GM18861 (cell line): Measurements from ENCODE around the gene NAXE.
"Not testable (repeated sequence)": the region's sequence is repeated elsewhere in the genome, so short reads cannot be mapped to it uniquely, and the experiment has no call there.

Experiments used
- ATAC-seq: cut with Tn5 transposase; IDR thresholded peaks from one replicate; pipeline ENCODE4 v1.9.1; 2021; ENCODE audit not compliant: unreplicated experiment

NAXE gene

DNA sequence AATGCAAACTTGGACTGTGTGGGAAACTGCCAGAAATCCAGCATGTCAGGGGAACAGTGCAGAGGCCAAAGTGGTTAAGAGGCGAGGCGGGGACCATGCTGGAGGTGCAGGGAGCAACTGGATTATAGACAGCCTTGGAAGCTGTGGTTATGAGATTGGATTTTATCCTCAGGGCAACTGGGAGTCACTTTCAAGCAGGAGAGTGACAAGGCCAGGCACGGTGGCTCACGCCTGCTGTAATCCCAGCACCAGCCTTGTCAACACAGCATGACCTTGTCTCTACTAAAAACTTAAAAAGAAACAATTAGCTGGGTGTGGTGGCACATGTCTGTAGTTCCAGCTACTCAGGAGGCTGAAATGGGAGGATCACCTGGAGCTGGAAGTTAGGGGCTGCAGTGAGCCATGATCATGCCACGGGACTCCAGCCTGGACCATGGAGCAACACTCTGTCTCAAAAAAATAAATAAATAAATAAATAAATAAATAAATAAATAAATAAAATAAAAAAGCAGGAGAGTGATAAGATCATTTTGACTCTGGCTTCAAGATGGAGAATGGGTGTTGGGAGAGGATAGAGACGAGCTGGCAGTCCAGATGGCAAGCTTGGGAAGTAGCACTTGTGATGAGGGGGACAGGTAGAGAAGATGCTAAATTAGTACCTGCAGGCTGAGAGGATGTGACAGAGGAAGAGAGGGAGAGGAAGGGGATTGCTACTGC, 31.2 kb downstream of the NAXE start:
- ATAC-seq: no peak

DNA sequence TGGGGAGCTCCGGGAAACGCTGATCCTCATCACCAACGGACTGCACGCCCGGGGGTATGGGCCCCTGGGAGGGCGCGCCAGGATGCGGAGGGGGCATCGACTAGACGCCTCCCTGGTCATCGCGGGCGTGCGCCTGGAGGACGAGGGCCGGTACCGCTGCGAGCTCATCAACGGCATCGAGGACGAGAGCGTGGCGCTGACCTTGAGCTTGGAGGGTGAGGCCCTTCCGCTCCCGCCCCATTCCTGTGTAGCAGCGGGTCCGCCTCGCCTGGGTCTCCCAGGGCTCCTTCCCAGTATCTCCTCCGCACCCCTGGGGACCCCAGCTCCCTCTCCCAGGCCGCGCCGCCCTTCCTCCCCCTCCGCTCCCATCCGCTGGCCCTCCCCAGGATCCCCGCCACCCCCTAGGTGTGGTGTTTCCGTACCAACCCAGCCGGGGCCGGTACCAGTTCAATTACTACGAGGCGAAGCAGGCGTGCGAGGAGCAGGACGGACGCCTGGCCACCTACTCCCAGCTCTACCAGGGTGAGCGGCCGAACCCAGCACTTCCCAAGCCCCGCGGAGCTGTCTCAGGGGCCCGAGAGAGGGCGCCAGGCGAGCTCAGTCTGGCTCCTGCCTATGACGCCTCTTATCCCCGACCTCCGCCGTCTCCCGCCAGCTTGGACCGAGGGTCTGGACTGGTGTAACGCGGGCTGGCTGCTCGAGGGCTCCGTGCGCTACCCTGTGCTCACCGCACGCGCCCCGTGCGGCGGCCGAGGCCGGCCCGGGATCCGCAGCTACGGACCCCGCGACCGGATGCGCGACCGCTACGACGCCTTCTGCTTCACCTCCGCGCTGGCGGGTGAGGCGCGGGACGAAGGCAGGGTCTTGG, 32.6 kb downstream of the NAXE start:
- ATAC-seq: no peak

DNA sequence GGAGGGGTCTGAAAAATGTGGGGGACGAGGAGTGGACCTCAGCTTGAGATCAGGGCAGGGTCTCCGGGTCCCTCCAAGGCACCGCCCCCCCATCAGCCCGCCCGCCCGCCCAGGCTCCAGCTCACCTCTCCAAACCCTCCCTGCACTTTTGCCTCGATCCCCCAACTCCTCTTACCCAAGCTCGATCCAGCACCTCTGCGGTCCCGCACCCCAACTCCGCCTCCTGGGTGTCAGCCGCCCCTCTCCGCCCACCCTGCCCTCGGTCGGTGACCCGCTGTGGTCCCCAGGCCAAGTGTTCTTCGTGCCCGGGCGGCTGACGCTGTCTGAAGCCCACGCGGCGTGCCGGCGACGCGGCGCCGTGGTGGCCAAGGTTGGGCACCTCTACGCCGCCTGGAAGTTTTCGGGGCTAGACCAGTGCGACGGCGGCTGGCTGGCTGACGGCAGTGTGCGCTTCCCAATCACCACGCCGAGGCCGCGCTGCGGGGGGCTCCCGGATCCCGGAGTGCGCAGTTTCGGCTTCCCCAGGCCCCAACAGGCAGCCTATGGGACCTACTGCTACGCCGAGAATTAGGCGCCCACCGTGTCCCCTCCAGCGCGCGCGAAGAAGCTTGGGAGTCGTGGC, 33.3 kb downstream of the NAXE start:
- no peak for ATAC-seq

DNA sequence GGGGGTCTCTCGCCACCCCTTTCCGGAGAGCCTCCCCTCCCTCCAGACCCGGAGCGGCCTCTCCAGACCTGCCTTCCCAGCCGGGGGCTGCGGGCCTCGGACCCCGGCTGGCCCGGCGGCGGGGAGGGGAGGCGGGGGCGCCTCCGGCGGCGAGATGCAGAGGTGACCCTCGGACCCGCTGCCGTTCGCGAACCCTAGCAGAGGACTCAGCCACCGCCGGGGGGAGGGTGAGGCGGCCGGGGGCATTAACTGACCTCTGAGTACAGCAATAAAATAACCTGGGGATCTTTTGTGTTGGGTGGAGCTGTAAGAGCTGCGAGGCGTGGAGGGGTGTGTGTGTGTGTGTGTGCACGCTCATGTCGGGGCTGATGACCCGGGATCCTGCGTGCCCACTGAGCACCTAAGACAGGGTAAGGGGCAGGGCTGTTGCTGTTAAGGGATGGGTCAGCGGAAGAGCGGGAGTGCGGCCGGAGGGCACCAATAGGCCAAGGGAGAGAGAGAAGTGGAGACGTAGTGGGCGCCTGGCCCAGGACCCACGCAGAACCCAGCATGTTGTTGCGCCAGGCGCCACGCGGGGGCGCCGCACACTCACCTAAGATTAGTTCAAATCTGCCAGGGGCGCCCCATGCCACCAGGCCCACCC, 34.0 kb downstream of the NAXE start:
- ATAC-seq: no peak

DNA sequence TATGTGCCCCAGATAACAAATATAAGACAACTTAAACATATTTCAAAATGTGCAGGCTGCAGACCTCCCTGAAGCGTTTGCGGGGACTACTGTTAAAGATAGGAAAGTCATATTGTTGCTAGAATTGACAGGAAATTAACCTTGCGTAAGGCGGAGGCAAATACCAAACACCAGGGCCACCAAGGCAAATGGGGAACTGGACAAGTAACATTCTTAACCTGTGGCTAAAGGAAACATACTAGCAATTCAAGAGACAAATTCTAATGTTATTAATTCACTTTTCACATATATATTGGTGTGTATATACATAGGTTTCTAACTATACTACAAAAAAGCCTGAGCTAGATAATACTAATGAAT, 34.5 kb downstream of the NAXE start:
- ATAC-seq: no peak

DNA sequence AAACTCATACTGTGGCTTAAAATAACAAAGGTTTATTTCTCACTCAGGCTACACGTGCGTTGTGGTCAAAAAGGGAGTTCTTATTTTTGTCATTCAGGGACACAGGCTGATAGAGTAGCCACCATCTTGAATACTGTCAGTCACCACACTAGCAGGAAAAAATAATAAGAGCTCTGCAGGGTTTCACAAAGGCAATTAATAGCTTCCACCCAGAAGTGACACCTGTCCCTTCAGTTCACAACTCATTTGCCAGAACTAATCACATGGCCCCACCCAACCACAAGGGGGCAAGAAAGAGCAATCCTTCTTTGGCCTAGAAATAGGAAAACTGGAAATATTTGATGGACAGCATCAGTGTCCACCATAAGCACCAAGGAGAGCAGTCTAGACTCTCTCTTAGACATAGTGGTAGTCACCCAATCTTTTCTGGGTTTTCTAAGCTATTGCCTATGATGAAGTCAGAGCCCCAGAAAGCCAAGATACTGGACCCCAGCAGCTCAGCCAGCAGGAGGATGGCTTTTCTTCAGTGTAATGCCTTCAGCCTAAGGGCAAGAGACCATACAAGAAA, 35.8 kb downstream of the NAXE start:
- ATAC-seq: no peak

DNA sequence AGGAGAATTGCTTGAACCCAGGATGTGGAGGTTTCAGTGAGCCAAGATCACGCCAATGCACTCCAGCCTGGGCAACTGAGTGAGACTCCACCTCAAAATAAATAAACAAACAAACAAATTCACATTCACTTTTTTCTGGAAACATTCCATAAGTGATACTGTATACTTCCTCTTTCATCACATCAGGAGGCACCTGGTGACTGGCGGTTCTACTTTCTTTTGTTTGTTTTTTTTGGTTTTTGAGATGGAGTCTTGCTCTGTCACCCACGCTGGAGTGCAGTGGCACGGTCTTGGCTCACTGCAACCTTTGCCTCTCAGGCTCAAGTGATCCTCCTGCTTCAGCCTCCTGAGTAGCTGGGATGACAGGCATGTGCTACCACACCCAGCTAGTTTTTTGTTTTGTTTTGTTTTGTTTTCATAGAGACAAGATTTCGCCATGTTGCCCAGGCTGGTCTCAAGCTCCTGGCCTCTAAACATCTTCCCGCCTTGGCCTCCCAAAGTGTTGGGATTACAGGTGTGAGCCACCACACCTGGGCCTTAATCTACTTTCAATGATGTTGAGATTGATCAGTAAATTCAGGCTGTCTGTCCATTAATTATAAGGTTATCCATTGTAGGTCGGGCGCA, 38.4 kb downstream of the NAXE start:
- ATAC-seq: no peak

DNA sequence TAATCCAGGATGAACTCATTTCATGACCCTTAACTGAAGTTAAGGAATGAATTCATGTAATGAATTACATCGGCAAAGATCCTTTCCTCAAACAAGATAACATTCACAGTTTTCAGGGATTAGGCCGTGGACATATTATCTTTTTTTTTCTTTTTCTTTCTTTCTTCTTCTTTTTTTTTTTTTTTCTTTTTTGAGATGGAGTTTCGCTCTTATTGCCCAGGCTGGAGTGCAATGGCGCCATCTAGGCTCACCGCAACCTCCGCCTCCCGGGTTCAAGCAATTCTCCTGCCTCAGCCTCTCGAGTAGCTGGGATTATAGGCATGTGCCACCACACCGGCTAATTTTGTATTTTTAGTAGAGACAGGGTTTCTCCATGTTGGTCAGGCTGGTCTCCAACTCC, 39.6 kb downstream of the NAXE start:
- ATAC-seq: not testable (repeated sequence)

DNA sequence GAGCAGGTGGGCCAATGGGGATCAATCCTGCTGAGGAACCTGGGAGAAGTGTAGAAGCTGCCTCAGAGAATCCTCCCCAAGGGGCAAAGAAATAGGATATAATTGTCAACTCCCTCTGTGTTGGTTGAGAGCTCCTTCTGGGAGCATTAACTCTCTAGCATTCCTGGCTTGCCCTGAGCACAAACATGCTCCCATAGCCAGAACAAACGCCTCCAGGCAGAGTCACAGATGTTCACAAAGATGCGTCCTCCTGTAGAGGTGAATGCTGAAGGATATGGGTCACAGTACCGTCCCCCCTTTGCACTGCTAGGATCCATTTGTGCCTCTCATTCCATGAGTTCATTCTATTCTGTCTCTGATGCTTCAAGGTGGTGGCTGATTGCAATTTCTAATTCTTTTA, 40.8 kb downstream of the NAXE start:
- no peak for ATAC-seq

DNA sequence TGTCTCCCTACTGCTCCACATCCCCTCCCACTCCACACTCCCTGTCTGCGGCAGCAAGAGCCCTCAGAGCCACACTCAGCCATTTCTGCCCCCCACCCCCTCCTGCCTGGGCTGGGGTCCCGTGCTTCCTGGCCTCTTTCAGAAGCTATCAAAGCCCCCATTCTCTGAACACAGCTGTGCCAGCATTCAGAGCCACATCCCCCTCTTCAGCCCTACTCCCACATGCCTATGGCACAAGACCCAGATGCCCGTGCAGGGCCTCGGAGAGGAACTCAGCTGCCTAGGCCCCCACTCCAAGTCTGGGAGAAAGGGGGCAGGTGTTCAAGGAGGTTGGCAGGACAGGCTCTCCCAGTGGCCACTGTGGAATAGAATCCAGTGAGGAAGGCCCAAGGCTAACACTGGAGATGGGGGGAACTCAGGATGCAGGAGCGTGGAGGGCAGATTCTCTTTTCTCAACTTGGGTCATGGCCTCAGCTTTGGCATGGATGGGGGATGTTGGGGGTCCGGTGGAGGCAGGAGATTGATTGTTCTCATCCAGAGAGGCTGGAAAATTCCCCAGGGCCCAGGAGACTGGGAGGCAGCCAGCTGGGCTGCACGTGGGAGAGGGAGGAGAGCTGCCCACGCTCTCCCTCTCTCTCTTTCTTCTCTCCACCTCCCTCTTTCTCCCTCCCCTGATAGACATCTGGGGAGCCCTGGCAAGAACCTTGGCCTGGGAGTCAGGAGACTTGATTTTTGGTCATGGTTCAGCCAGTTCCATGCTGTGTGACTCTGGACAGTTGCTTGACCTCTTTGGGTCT, 46.8 kb downstream of the NAXE start:
- ATAC-seq: no peak

DNA sequence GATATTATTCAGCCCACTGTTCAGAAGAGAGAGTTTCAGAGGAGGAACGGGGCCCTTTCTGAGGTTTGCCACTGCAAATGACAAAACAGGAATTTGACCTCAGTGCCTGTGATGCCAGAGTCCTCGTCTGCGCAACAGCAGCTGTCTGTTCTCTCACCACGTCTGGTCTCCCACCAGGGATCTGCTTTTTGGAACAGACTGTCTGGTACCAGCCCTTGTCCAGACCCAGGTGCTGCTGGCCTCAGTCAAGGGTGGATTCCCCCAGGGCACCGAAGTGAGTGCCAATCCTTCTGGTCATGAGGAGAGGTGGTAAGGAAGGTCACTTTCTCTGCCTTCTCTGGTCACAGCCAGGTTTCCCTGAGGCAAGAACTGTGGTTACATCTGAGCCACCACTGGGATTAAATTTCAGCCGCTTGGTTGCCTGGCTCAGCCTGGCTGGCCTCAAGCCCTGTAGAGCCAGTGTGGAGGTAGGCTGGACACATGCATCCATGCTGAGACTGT, 48.1 kb downstream of the NAXE start:
- no peak for ATAC-seq

DNA sequence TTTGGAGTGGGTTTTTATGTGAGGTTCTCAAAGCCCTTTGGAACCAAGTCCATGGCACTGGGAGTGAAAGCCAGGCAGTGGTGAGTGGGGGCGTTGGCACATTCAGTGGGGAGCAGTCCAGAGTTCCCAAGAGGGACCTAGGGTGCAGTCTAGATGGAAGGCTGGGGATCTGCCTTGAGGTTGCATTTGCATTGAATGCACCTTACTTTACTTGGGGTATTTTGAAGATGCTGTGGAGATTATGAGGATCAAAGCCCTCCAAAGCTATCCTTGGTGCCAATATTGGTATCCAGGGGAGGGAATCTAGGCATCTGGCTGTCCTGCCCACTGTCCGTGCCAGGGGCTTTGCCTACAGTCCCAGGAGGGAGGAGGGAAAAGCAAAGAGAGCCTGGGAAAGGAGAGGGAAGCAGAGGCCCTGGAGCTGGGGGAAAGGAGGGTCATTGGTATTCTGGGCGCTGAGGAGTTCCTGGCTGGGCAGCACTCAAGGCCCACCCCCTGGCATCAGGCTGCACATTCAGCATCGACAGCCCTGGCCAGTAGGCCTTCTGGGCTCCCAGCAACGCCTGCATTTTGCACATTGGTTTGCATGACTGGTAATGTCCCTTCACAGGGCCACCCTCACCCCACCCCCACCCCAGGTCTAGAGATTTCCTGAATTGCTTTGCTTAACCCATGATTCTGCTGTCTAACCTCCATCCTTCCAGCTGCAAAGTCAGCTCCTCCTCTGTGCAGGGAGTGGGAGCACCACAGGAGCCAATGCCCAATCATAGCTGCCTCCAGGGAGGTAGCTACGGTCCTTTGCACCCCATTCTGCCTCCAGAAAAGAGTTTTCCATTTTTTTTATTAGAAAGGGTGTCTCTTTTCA, 49.5 kb downstream of the NAXE start:
- ATAC-seq: no peak

DNA sequence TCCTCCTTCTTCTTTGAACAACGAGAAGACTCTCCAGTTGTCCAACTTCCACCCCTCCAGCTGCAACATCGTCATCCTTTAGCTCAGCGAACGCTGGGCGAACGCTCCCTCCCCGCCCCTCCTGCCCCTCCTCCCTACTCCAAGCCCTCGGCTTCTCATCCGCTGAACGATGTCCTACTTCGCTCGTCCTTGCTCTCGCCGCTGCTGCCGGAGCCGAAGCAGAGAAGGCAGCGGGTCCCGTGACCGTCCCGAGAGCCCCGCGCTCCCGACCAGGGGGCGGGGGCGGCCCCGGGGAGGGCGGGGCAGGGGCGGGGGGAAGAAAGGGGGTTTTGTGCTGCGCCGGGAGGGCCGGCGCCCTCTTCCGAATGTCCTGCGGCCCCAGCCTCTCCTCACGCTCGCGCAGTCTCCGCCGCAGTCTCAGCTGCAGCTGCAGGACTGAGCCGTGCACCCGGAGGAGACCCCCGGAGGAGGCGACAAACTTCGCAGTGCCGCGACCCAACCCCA, 50.2 kb downstream of the NAXE start, which contains the start of gene BCAN:
TSS of gene BCAN (plus strand) at position 357 of the 504 bp plus-strand sequence. CDS start 3,938 bp downstream, outside the sequence.
- ATAC-seq: no peak

DNA sequence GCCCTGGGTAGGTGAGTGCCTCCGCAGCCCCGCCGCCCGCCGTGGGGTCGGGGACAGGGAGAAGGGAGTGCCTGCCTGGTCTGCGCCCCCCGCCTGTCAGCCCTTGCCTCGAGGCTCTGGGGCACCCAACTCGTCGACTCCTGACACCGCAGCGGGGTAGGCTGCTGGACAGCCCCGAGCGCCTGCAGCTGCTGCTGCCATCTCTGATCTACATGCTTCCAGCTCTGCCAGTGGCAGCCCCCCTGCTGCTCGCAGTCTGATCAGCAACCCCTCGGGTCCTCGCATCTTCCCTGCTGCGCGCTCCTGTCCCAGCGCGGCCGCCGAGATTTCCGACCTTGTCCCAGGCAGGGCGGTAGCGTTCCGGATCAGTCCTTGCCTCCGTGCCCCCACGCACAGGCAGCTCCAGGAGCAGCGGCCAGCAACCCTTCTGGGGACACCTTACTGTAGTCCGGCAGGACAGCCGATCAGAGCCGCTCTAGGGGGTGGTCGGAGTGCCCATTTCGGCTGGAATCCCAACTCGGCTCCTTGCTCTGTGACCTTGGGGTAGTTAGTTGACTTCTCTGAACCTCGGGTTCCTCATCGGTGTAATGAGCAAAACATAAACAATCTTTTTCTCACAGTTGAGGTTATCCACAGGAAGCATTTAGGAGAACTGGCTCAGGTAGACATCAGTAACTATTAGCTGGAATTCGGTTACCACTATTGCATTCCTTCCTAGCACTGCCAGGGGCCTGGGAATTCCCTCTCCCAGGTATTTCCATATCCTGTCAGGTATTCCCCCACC, 50.9 kb downstream of the NAXE start:
- no peak for ATAC-seq

DNA sequence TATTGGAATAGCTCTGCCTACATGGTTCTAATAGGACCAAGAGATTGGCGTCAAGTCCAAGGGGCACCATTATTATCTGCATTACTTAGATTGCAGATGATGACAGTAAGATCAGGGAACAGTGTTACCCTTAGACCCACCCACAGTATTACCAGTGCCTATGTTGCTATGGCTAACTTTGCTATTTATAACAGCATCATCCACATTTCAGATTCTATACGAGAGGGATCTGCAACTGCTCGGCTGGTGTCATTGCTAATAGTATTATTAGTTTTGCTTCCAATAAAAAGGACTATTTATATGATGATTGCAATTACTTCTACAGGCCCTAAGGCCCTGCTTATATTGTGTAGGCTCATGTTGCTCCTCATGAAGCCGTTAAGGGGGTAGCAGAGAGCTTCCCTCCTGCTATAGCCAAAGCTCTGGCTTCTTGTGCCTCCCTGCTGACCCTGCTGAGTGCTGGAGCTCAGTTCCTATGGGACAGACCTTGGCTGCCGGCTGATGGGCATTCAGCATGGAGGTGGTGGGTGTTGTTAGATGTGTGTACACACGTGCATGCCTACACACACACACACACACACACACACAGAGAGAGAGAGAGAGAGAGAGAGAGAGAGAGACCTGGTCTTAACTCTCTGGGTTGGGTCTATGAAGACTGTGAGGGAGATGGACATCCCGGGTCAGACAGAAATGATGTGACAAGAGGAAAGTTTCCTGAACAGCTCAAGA, 51.6 kb downstream of the NAXE start:
- ATAC-seq: no peak

DNA sequence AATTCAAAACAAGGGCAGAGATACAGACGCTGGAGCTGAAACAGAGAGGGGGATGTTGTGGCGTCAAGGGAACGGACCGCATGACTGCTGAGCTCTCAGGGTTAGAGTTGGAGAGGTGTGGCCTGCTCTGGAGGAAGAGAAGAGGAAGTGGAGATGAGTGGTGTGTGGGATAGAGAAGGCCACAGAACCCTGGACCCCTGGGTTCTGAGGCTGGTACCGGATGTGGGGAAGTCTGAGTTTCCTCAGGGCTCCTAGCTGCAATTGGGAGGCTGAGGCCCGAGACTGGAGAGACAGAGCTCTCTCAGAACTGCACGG, 52.2 kb downstream of the NAXE start:
- no peak for ATAC-seq
